Right lobe of liver (tissue), 4 donors: Measurements from ENCODE around the gene PPP4R4.

Source experiments
- POLR2A ChIP-seq: fragments of 450-650 bp; IDR thresholded peaks from one replicate; pipeline ENCODE4 v1.6.1; 2017; ENCODE audit warnings: antibody characterized with exemption, mild to moderate bottlenecking
- TF ChIP-seq, protein P1 (sequence below), 4 donors: fragments of 200-600 bp in 3 of 4; fragments of 450-650 bp in 1 of 4; IDR thresholded peaks; one replicate each; pipeline versions ENCODE4 v1.5.1 to v1.8.0; 2016 to 2022; ENCODE audit warnings: antibody characterized with exemption in 4 of 4, mild to moderate bottlenecking in 2 of 4
- donor health status: DM: no; HTN: no; CAD: no.
- donor health status: DM: no; HTN: no; CAD: no.
- donor health status: DM: no; HTN: yes; CAD: no.

DNA sequence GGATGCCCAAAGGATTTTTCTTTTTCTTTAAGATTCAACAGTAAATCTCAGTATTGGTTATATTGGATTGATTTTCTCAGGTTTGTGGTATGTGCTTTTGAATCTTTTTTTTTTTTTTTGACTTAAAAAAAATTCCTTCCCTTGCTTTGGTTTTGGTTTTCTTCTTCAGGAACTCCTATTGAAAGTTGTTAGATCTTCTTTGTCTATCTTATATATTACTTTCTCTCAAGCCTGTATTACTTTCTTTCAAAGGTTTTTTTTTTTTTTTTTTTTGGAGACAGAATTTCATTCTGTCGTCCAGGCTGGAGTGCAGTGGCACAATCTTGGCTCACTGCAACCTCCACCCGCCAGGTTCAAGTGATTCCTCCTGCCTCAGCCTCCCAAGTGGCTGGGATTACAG lies 21.9 kb downstream of the PPP4R4 start:
- TF ChIP-seq POLR2A: no peak
- TF ChIP-seq, protein P1, sequence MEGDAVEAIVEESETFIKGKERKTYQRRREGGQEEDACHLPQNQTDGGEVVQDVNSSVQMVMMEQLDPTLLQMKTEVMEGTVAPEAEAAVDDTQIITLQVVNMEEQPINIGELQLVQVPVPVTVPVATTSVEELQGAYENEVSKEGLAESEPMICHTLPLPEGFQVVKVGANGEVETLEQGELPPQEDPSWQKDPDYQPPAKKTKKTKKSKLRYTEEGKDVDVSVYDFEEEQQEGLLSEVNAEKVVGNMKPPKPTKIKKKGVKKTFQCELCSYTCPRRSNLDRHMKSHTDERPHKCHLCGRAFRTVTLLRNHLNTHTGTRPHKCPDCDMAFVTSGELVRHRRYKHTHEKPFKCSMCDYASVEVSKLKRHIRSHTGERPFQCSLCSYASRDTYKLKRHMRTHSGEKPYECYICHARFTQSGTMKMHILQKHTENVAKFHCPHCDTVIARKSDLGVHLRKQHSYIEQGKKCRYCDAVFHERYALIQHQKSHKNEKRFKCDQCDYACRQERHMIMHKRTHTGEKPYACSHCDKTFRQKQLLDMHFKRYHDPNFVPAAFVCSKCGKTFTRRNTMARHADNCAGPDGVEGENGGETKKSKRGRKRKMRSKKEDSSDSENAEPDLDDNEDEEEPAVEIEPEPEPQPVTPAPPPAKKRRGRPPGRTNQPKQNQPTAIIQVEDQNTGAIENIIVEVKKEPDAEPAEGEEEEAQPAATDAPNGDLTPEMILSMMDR (IDR thresholded peaks at IDR 0.05): no peak
